ENCODE measurements around the gene RGS8.

DNA sequence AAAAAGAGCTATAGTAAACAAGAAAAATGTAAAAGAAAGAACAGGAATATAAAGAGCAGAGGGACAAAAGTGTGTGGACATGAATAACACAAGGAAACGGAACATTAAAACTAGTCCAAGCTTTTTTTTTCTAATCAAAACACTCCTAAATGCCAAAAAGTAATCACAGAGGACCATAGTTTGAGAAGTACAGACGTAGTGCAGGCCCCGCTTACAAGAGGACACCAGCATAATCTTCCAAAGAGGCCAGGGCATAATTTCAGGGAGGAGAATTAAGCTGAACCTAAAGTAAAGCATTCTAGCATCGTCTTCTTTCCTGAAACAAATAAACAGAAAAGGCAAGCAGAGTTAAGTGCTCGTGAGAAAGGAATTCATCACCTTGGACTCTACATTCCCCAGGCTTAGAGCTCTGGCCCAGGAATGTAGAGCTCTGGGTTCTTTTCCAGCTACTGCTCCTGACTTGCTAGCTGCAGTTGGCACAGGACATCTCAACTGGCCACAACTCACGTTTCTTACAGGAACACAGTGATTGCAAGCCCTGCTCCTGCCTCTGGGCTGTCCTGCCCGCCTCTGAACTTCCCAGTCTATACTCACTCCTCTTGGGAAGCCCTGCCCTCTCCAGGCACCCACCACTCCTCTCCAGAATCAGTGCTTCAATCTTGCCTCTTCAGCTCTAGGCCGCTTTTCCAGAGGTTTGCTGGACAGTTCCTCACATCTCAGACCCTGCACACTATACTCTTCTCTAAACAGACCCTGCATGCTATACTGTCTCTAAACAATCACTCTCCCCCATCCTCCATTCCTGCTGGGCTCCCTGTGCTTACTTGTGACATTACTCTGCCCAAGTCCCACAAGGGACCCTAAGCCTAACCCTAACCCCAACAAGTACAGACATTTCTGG lies 9.8 kb downstream of the RGS8 start:
- TF ChIP-seq, protein P1, sequence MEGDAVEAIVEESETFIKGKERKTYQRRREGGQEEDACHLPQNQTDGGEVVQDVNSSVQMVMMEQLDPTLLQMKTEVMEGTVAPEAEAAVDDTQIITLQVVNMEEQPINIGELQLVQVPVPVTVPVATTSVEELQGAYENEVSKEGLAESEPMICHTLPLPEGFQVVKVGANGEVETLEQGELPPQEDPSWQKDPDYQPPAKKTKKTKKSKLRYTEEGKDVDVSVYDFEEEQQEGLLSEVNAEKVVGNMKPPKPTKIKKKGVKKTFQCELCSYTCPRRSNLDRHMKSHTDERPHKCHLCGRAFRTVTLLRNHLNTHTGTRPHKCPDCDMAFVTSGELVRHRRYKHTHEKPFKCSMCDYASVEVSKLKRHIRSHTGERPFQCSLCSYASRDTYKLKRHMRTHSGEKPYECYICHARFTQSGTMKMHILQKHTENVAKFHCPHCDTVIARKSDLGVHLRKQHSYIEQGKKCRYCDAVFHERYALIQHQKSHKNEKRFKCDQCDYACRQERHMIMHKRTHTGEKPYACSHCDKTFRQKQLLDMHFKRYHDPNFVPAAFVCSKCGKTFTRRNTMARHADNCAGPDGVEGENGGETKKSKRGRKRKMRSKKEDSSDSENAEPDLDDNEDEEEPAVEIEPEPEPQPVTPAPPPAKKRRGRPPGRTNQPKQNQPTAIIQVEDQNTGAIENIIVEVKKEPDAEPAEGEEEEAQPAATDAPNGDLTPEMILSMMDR (IDR thresholded peaks at IDR 0.05), result no peak
- TF ChIP-seq POLR2A (IDR thresholded peaks at IDR 0.05), result no peak

All from heart left ventricle (tissue), 13 donors.